ENCODE results near the gene CCDC85C.

CCDC85C gene

GRCh38 chr14:99507860-99508640 lies 96.0 kb downstream of the CCDC85C start:
- no peak for DNase-seq

- DNase-seq, result no peak
These were observed 97.7 kb downstream of the CCDC85C start for GRCh38 chr14:99506276-99506675.

GRCh38 chr14:99505089-99505488 lies 98.9 kb downstream of the CCDC85C start:
- no peak for DNase-seq

GRCh38 chr14:99503848-99504453 lies 100.1 kb downstream of the CCDC85C start:
- DNase-seq, result no peak

- DNase-seq, result no peak
These were observed 101.0 kb downstream of the CCDC85C start for GRCh38 chr14:99502989-99503421.

- no peak for DNase-seq
These were observed 106.1 kb downstream of the CCDC85C start for GRCh38 chr14:99497894-99498293.

GRCh38 chr14:99497341-99497740 lies 106.7 kb downstream of the CCDC85C start:
- DNase-seq, result no peak

- DNase-seq, result no peak
These were observed 119.9 kb downstream of the CCDC85C start for GRCh38 chr14:99484106-99484505.

- peak; percentile 30 for DNase-seq
These were observed 122.3 kb downstream of the CCDC85C start for GRCh38 chr14:99481745-99482099.

- peak; percentile 99 for DNase-seq
These were observed 122.9 kb downstream of the CCDC85C start, which contains the start of gene CCNK for GRCh38 chr14:99480917-99481744. TSS of gene CCNK (plus strand) at chr14:99481409. CDS start at chr14:99492678, 11,269 bp downstream.

GRCh38 chr14:99479906-99480869 lies 123.8 kb downstream of the CCDC85C start, which contains the start of gene SETD3:
TSS of gene SETD3 (minus strand) at chr14:99480859. CDS start at chr14:99465805, 15,054 bp downstream.
- DNase-seq, result peak; percentile 43

- peak; percentile 13 for DNase-seq
These were observed 124.7 kb downstream of the CCDC85C start for GRCh38 chr14:99479160-99479905.

- DNase-seq, result peak; percentile 34
These were observed 125.9 kb downstream of the CCDC85C start for GRCh38 chr14:99478128-99478527.

GRCh38 chr14:99476864-99477263 lies 127.1 kb downstream of the CCDC85C start:
- DNase-seq, result peak; percentile 49

- DNase-seq, result no peak
These were observed 128.3 kb downstream of the CCDC85C start for GRCh38 chr14:99475660-99476059.

GRCh38 chr14:99475179-99475578 lies 128.8 kb downstream of the CCDC85C start:
- no peak for DNase-seq

- DNase-seq, result no peak
These were observed 130.5 kb downstream of the CCDC85C start for GRCh38 chr14:99473458-99473857.

GRCh38 chr14:99472937-99473336 lies 131.1 kb downstream of the CCDC85C start:
- DNase-seq, result no peak

- DNase-seq, result no peak
These were observed 132.3 kb downstream of the CCDC85C start for GRCh38 chr14:99471731-99472130.

GRCh38 chr14:99468836-99469592 lies 135.0 kb downstream of the CCDC85C start:
- DNase-seq, result no peak

GRCh38 chr14:99468081-99468480 lies 135.9 kb downstream of the CCDC85C start:
- DNase-seq, result no peak
